ENCODE data around the gene NFE2L1.

The NFE2L1 gene

GRCh38 chr17:48012654-48013053, 35.5 kb upstream of the NFE2L1 start:
- peaks cover 37 to 42% of the 10 kb centered on the region in 2 donors for H3K4me1 ChIP-seq (ENCODE audit: control insufficient read depth in 2 of 2, insufficient read depth in 1 of 2, low read depth in 1 of 2, low read length in 2 of 2)
- no peak overlapping the region for H2AFZ ChIP-seq (ENCODE audit: low read length)
- peak overlapping the region; percentile 66 for H3K9ac ChIP-seq (ENCODE audit: low read depth, low read length, poor library complexity)
- H3K9me3 ChIP-seq (replicated peaks in 1 of 2; ENCODE audit: control insufficient read depth in 2 of 2, insufficient read depth in 1 of 2, low read depth in 1 of 2, low read length in 2 of 2): no peaks in the 10 kb centered on the region
- H2AK5ac ChIP-seq (ENCODE audit: low read depth, low read length): peak overlapping the region; percentile 9
- peak overlapping the region in 1 of 2 donors; percentile 64 for H3K4me3 ChIP-seq (ENCODE audit: low read length in 2 of 2)
- peak overlapping the region; percentile 30 for H3K4me2 ChIP-seq (ENCODE audit: insufficient read depth, low read length, poor library complexity, severe bottlenecking)
- no peak overlapping the region for H4K8ac ChIP-seq (ENCODE audit: low read depth, low read length)
- no peaks in the 10 kb centered on the region for H3K79me1 ChIP-seq (ENCODE audit: low read depth, low read length)
- no peak for DNase-seq (ENCODE audit: low spot score)
- no peak overlapping the region for H2BK120ac ChIP-seq (ENCODE audit: low read depth, low read length)
- H3K27me3 ChIP-seq (ENCODE audit: control insufficient read depth in 3 of 3, insufficient read depth in 3 of 3, low read depth in 1 of 3, low read length in 3 of 3): no peaks in the 10 kb centered on the region
- H3K14ac ChIP-seq (ENCODE audit: low read length): no peak overlapping the region
- peaks cover 0 to 9% of the 10 kb centered on the region in 2 donors for H3K36me3 ChIP-seq (replicated peaks in 1 of 2; ENCODE audit: control insufficient read depth in 2 of 2, insufficient read depth in 2 of 2, low read length in 2 of 2)
- H2BK12ac ChIP-seq (ENCODE audit: low read length): no peak overlapping the region
- peak overlapping the region; percentile 55 for H3K18ac ChIP-seq (ENCODE audit: low read length)
- H4K91ac ChIP-seq (ENCODE audit: low read depth, low read length, poor library complexity): peak overlapping the region; percentile 4
- WGBS, 2 donors (ENCODE audit: extremely low coverage in 2 of 2, insufficient read length in 2 of 2, insufficient replicate concordance in 1 of 2): no CpG with 5 or more reads among the region's 5 CpGs
- H2BK15ac ChIP-seq (ENCODE audit: low read length): no peak overlapping the region
- H2BK5ac ChIP-seq (ENCODE audit: low read length): no peak overlapping the region
- H3K23ac ChIP-seq (ENCODE audit: low read depth, low read length, poor library complexity): no peak overlapping the region
- H3K27ac ChIP-seq (replicated peaks; ENCODE audit: low read length): peak overlapping the region; percentile 97
- no peak overlapping the region for H3K4ac ChIP-seq (ENCODE audit: low read length)

- Histone ChIP-seq H3K27ac (replicated peaks; ENCODE audit: low read length) (peak overlapping the region; percentile 97), H3K9me3 (replicated peaks in 1 of 2; ENCODE audit: control insufficient read depth in 2 of 2, insufficient read depth in 1 of 2, low read depth in 1 of 2, low read length in 2 of 2) (no peaks in the 10 kb centered on the region), H2BK12ac (ENCODE audit: low read length) (peak overlapping the region; percentile 64), H2AFZ (ENCODE audit: low read length) (no peak overlapping the region), H3K4me3 (ENCODE audit: low read length in 2 of 2) (peak overlapping the region in 1 of 2 donors; percentile 64), H3K36me3 (replicated peaks in 1 of 2; ENCODE audit: control insufficient read depth in 2 of 2, insufficient read depth in 2 of 2, low read length in 2 of 2) (peaks cover 0 to 9% of the 10 kb centered on the region in 2 donors), H3K4ac (ENCODE audit: low read length) (no peak overlapping the region), H3K79me1 (ENCODE audit: low read depth, low read length) (no peaks in the 10 kb centered on the region), H3K23ac (ENCODE audit: low read depth, low read length, poor library complexity) (no peak overlapping the region), H3K4me1 (ENCODE audit: control insufficient read depth in 2 of 2, insufficient read depth in 1 of 2, low read depth in 1 of 2, low read length in 2 of 2) (peaks cover 39 to 46% of the 10 kb centered on the region in 2 donors), H4K91ac (ENCODE audit: low read depth, low read length, poor library complexity) (peak overlapping the region; percentile 18), H2AK5ac (ENCODE audit: low read depth, low read length) (peak overlapping the region; percentile 86), H4K8ac (ENCODE audit: low read depth, low read length) (peak overlapping the region; percentile 83), H3K27me3 (ENCODE audit: control insufficient read depth in 3 of 3, insufficient read depth in 3 of 3, low read depth in 1 of 3, low read length in 3 of 3) (no peaks in the 10 kb centered on the region), H3K4me2 (ENCODE audit: insufficient read depth, low read length, poor library complexity, severe bottlenecking) (no peak overlapping the region), H3K18ac (ENCODE audit: low read length) (peak overlapping the region; percentile 94), H3K9ac (ENCODE audit: low read depth, low read length, poor library complexity) (no peak overlapping the region), H2BK15ac (ENCODE audit: low read length) (peak overlapping the region; percentile 41), H2BK5ac (ENCODE audit: low read length) (peak overlapping the region; percentile 98), H2BK120ac (ENCODE audit: low read depth, low read length) (peak overlapping the region; percentile 18), H3K14ac (ENCODE audit: low read length) (no peak overlapping the region)
- DNase-seq (ENCODE audit: low spot score): no peak
- WGBS, 2 donors (ENCODE audit: extremely low coverage in 2 of 2, insufficient read length in 2 of 2, insufficient replicate concordance in 1 of 2): no CpG with 5 or more reads among the region's 6 CpGs
Observed at GRCh38 chr17:48013876-48014594, 34.1 kb upstream of the NFE2L1 start.

- peak overlapping the region; percentile 41 for H2BK15ac ChIP-seq (ENCODE audit: low read length)
- peak overlapping the region in 1 of 2 donors; percentile 64 for H3K4me3 ChIP-seq (ENCODE audit: low read length in 2 of 2)
- H3K14ac ChIP-seq (ENCODE audit: low read length): no peak overlapping the region
- H3K23ac ChIP-seq (ENCODE audit: low read depth, low read length, poor library complexity): no peak overlapping the region
- H3K9me3 ChIP-seq (replicated peaks in 1 of 2; ENCODE audit: control insufficient read depth in 2 of 2, insufficient read depth in 1 of 2, low read depth in 1 of 2, low read length in 2 of 2): no peaks in the 10 kb centered on the region
- H3K36me3 ChIP-seq (replicated peaks in 1 of 2; ENCODE audit: control insufficient read depth in 2 of 2, insufficient read depth in 2 of 2, low read length in 2 of 2): peaks cover 0 to 9% of the 10 kb centered on the region in 2 donors
- peak overlapping the region; percentile 18 for H4K91ac ChIP-seq (ENCODE audit: low read depth, low read length, poor library complexity)
- peak overlapping the region; percentile 86 for H2AK5ac ChIP-seq (ENCODE audit: low read depth, low read length)
- H3K4ac ChIP-seq (ENCODE audit: low read length): no peak overlapping the region
- H2AFZ ChIP-seq (ENCODE audit: low read length): peak overlapping the region; percentile 0
- H2BK12ac ChIP-seq (ENCODE audit: low read length): peak overlapping the region; percentile 64
- no peaks in the 10 kb centered on the region for H3K27me3 ChIP-seq (ENCODE audit: control insufficient read depth in 3 of 3, insufficient read depth in 3 of 3, low read depth in 1 of 3, low read length in 3 of 3)
- DNase-seq (ENCODE audit: low spot score): no peak
- peak overlapping the region; percentile 18 for H2BK120ac ChIP-seq (ENCODE audit: low read depth, low read length)
- H3K27ac ChIP-seq (replicated peaks; ENCODE audit: low read length): peak overlapping the region; percentile 97
- no peaks in the 10 kb centered on the region for H3K79me1 ChIP-seq (ENCODE audit: low read depth, low read length)
- no peak overlapping the region for H3K4me2 ChIP-seq (ENCODE audit: insufficient read depth, low read length, poor library complexity, severe bottlenecking)
- peak overlapping the region; percentile 83 for H4K8ac ChIP-seq (ENCODE audit: low read depth, low read length)
- no peak overlapping the region for H3K9ac ChIP-seq (ENCODE audit: low read depth, low read length, poor library complexity)
- peak overlapping the region; percentile 98 for H2BK5ac ChIP-seq (ENCODE audit: low read length)
- peaks cover 39 to 46% of the 10 kb centered on the region in 2 donors for H3K4me1 ChIP-seq (ENCODE audit: control insufficient read depth in 2 of 2, insufficient read depth in 1 of 2, low read depth in 1 of 2, low read length in 2 of 2)
- WGBS, 2 donors (ENCODE audit: extremely low coverage in 2 of 2, insufficient read length in 2 of 2, insufficient replicate concordance in 1 of 2): no CpG with 5 or more reads among the region's 8 CpGs
- H3K18ac ChIP-seq (ENCODE audit: low read length): peak overlapping the region; percentile 94
Observed at GRCh38 chr17:48014595-48015111, 33.5 kb upstream of the NFE2L1 start.

GRCh38 chr17:48016112-48016511, 32.0 kb upstream of the NFE2L1 start:
- H3K4me3 ChIP-seq (ENCODE audit: low read length in 2 of 2): no peak overlapping the region
- no peak overlapping the region for H2AFZ ChIP-seq (ENCODE audit: low read length)
- H3K9ac ChIP-seq (ENCODE audit: low read depth, low read length, poor library complexity): no peak overlapping the region
- H2BK12ac ChIP-seq (ENCODE audit: low read length): no peak overlapping the region
- H3K4me1 ChIP-seq (ENCODE audit: control insufficient read depth in 2 of 2, insufficient read depth in 1 of 2, low read depth in 1 of 2, low read length in 2 of 2): peaks cover 38 to 42% of the 10 kb centered on the region in 2 donors
- no peak overlapping the region for H2BK120ac ChIP-seq (ENCODE audit: low read depth, low read length)
- no peak overlapping the region for H3K4me2 ChIP-seq (ENCODE audit: insufficient read depth, low read length, poor library complexity, severe bottlenecking)
- no peak overlapping the region for H4K8ac ChIP-seq (ENCODE audit: low read depth, low read length)
- H4K91ac ChIP-seq (ENCODE audit: low read depth, low read length, poor library complexity): no peak overlapping the region
- H3K9me3 ChIP-seq (replicated peaks in 1 of 2; ENCODE audit: control insufficient read depth in 2 of 2, insufficient read depth in 1 of 2, low read depth in 1 of 2, low read length in 2 of 2): no peaks in the 10 kb centered on the region
- H3K27me3 ChIP-seq (ENCODE audit: control insufficient read depth in 3 of 3, insufficient read depth in 3 of 3, low read depth in 1 of 3, low read length in 3 of 3): no peaks in the 10 kb centered on the region
- no peaks in the 10 kb centered on the region for H3K79me1 ChIP-seq (ENCODE audit: low read depth, low read length)
- H3K36me3 ChIP-seq (replicated peaks in 1 of 2; ENCODE audit: control insufficient read depth in 2 of 2, insufficient read depth in 2 of 2, low read length in 2 of 2): no peaks in the 10 kb centered on the region
- DNase-seq (ENCODE audit: low spot score): no peak
- no peak overlapping the region for H3K14ac ChIP-seq (ENCODE audit: low read length)
- H3K18ac ChIP-seq (ENCODE audit: low read length): no peak overlapping the region
- H2AK5ac ChIP-seq (ENCODE audit: low read depth, low read length): no peak overlapping the region
- no peak overlapping the region for H2BK15ac ChIP-seq (ENCODE audit: low read length)
- H2BK5ac ChIP-seq (ENCODE audit: low read length): no peak overlapping the region
- no peak overlapping the region for H3K4ac ChIP-seq (ENCODE audit: low read length)
- H3K27ac ChIP-seq (replicated peaks; ENCODE audit: low read length): peak overlapping the region; percentile 5
- no peak overlapping the region for H3K23ac ChIP-seq (ENCODE audit: low read depth, low read length, poor library complexity)
- WGBS, 2 donors (ENCODE audit: extremely low coverage in 2 of 2, insufficient read length in 2 of 2, insufficient replicate concordance in 1 of 2): no CpG with 5 or more reads among the region's 2 CpGs
